ENCODE results near the gene RASSF7. TPM values are rescaled to one million over a fixed set of nuclear protein-coding genes. Genes with fewer than 3 reads are reported as not detected.

RASSF7 gene
- total RNA-seq, 1 donor from 2014 or later, result 12.8 TPM

DNA sequence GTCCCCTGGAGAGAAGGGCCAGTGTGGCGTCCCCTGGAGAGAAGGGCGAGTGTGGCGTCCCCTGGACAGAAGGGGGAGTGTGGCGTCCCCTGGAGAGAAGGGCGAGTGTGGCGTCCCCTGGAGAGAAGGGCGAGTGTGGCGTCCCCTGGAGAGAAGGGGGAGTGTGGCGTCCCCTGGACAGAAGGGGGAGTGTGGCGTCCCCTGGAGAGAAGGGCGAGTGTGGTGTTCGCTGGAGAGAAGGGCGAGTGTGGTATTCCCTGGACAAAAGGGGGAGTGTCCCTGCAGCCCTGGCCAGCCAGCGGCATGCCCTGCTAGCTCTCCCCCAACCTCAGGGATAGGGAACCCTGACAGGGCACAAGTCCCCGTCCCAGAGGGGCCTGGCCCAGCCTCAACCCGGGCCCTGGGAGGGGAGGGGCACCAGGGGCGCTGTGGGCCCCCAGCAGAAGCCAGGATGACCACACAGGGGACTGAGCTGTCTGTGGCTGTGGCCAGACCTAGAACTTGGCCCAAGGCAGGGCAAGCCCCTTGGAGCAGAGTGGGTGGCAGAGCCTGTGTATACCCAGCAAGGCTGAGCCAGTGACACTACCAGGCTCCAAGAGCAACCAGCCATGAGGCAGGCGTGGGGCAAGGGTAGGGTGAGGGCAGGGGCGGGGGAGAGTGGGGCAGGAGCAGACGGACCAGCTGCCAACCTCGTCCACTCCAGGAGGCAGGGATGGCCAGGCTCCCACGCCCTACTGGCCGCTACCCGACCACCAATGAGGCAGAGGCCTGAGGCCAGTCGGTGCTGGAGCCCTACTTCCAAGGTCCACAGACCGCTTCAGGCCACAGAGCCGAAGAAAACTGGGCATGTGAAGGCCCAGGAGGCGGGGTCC is 29.6 kb upstream of the RASSF7 start:
- no peak overlapping the region for H3K4me3 Mint-ChIP-seq
- Histone ChIP-seq H3K9me3 (ENCODE audit: low read depth) (no peaks in the 10 kb centered on the region), H2AFZ (replicated peaks) (no peak overlapping the region), H3K4me2 (no peak overlapping the region), H3K27ac (no peak overlapping the region), H4K20me1 (ENCODE audit: low read depth) (peaks cover 23% of the 10 kb centered on the region), H3K4me1 (peaks cover 5% of the 10 kb centered on the region), H3K36me3 (no peaks in the 10 kb centered on the region), H3F3A (ENCODE audit: low read depth) (peaks cover 10% of the 10 kb centered on the region), H3K9ac (no peak overlapping the region), H3K4me3 (no peak overlapping the region), H3K27me3 (peaks cover 3% of the 10 kb centered on the region), H3K79me2 (ENCODE audit: low read depth) (peaks cover 13% of the 10 kb centered on the region)
- H3K36me3 Mint-ChIP-seq, result peaks cover 2% of the 10 kb centered on the region
- H3K27me3 Mint-ChIP-seq (ENCODE audit: insufficient read depth, low read depth), result peaks cover 3% of the 10 kb centered on the region
- TF ChIP-seq EZH2 (IDR thresholded peaks at IDR 0.05) (no peak), EZH2phosphoT487 (IDR thresholded peaks at IDR 0.05) (no peak)
- TF ChIP-seq, protein P1, sequence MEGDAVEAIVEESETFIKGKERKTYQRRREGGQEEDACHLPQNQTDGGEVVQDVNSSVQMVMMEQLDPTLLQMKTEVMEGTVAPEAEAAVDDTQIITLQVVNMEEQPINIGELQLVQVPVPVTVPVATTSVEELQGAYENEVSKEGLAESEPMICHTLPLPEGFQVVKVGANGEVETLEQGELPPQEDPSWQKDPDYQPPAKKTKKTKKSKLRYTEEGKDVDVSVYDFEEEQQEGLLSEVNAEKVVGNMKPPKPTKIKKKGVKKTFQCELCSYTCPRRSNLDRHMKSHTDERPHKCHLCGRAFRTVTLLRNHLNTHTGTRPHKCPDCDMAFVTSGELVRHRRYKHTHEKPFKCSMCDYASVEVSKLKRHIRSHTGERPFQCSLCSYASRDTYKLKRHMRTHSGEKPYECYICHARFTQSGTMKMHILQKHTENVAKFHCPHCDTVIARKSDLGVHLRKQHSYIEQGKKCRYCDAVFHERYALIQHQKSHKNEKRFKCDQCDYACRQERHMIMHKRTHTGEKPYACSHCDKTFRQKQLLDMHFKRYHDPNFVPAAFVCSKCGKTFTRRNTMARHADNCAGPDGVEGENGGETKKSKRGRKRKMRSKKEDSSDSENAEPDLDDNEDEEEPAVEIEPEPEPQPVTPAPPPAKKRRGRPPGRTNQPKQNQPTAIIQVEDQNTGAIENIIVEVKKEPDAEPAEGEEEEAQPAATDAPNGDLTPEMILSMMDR (IDR thresholded peaks at IDR 0.05), result no peak
- DNase-seq (ENCODE audit: low spot score), result no peak
- no peaks in the 10 kb centered on the region for H3K9me3 Mint-ChIP-seq
- no peak overlapping the region for H3K27ac Mint-ChIP-seq
- H3K4me1 Mint-ChIP-seq, result peaks cover 2% of the 10 kb centered on the region

DNA sequence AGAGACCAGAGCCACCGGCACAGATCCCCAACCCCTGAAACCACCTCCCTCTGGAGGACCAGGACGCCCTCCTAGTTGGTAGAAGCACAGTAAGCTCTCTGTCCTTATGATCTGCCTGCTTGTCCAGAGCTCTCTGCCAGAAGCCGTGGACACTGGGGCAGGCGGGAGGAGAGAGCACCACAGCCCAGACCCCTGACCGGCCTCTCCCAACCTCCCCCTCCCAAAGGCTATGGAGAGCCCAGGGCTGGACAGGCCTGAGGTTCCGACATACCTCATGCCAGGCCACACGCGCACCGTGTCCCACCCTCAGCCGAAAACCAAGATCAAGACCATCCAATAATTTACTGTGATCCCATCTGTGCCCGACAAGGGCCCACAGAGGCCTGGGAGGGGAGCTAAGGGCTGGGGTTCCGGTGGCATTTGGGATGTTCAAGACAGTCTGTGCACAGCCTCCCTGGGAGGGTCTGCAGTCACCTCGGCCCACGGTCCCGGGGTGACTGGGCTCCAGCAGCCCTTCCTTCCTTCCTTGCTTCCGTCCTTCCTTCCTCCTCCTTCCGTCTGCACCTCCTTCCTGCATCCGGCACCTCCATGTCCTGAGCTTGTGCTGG is 28.7 kb upstream of the RASSF7 start:
- H3K9me3 Mint-ChIP-seq, result no peaks in the 10 kb centered on the region
- peaks cover 23% of the 10 kb centered on the region for H4K20me1 ChIP-seq (ENCODE audit: low read depth)
- H3F3A ChIP-seq (ENCODE audit: low read depth), result peaks cover 18% of the 10 kb centered on the region
- no peak overlapping the region for H3K4me2 ChIP-seq
- H3K9ac ChIP-seq, result no peak overlapping the region
- peaks cover 13% of the 10 kb centered on the region for H3K79me2 ChIP-seq (ENCODE audit: low read depth)
- no peak overlapping the region for H3K27ac Mint-ChIP-seq
- H2AFZ ChIP-seq (replicated peaks), result no peak overlapping the region
- H3K36me3 Mint-ChIP-seq, result peaks cover 2% of the 10 kb centered on the region
- H3K4me1 Mint-ChIP-seq, result peaks cover 5% of the 10 kb centered on the region
- H3K9me3 ChIP-seq (ENCODE audit: low read depth), result no peaks in the 10 kb centered on the region
- no peak for DNase-seq (ENCODE audit: low spot score)
- H3K36me3 ChIP-seq, result no peaks in the 10 kb centered on the region
- H3K27ac ChIP-seq, result no peak overlapping the region
- peaks cover 5% of the 10 kb centered on the region for H3K4me1 ChIP-seq
- TF ChIP-seq EZH2 (IDR thresholded peaks at IDR 0.05), result no peak
- no peak overlapping the region for H3K4me3 ChIP-seq
- H3K27me3 Mint-ChIP-seq (ENCODE audit: insufficient read depth, low read depth), result peaks cover 4% of the 10 kb centered on the region
- peaks cover 12% of the 10 kb centered on the region for H3K27me3 ChIP-seq
- H3K4me3 Mint-ChIP-seq, result peak overlapping the region; percentile 60

DNA sequence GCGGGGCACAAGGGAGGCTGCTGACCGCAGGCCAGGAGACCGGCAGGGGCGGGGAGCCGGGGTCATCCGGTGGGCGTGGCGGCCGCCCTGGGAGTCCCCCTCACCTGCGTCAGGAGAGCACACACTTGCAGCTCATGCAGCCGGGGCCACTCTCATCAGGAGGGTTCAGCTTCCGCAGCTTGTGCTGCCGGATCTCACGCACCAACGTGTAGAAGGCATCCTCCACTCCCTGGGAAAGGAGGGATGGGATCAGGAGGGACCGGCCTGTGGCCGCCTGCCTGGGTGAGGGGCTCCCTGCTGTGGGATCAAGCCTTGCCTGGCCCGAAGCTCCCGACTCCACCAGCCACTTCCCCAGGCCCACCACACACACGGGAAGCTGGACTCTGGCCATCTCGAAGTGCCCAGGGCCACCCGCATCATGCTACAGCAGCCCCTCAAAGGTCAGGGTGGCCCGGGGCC is 28.2 kb upstream of the RASSF7 start:
- Histone ChIP-seq H3K27ac (no peak overlapping the region), H3K79me2 (ENCODE audit: low read depth) (peaks cover 13% of the 10 kb centered on the region), H3K9me3 (ENCODE audit: low read depth) (no peaks in the 10 kb centered on the region), H4K20me1 (ENCODE audit: low read depth) (peaks cover 23% of the 10 kb centered on the region), H3K4me2 (no peak overlapping the region), H3K4me3 (no peak overlapping the region), H3K36me3 (no peaks in the 10 kb centered on the region), H3K4me1 (peaks cover 7% of the 10 kb centered on the region), H3F3A (ENCODE audit: low read depth) (peaks cover 22% of the 10 kb centered on the region), H2AFZ (replicated peaks) (no peak overlapping the region), H3K27me3 (peaks cover 17% of the 10 kb centered on the region), H3K9ac (no peak overlapping the region)
- Mint-ChIP-seq H3K4me1 (peaks cover 5% of the 10 kb centered on the region), H3K4me3 (no peak overlapping the region), H3K9me3 (no peaks in the 10 kb centered on the region), H3K27ac (no peak overlapping the region), H3K27me3 (ENCODE audit: insufficient read depth, low read depth) (peaks cover 4% of the 10 kb centered on the region), H3K36me3 (peaks cover 2% of the 10 kb centered on the region)
- TF ChIP-seq EZH2 (IDR thresholded peaks at IDR 0.05), result no peak
- TF ChIP-seq, protein P1 (IDR thresholded peaks at IDR 0.05), result no peak
- TF ChIP-seq EZH2phosphoT487 (IDR thresholded peaks at IDR 0.05), result no peak
- no peak for DNase-seq (ENCODE audit: low spot score)
